ENCODE measurements around the gene TXK. TPM values are rescaled to one million over a fixed set of nuclear protein-coding genes. Genes with fewer than 3 reads are reported as not detected.
A peak's percentile ranks its signal among the peaks of the same experiment; 100 is the strongest.

TXK gene
- total RNA-seq, 2 experiments from 2014 or later: 67.0 to 69.9 TPM

GRCh38 chr4:48018112-48018511, 115.9 kb downstream of the TXK start:
- Histone ChIP-seq H3K4me3 (ENCODE audit: low read length) (no peak overlapping the region), H3K27me3 (ENCODE audit: control insufficient read depth in 1 of 2, insufficient read depth in 2 of 2, low read length in 2 of 2) (peaks cover 0 to 9% of the 10 kb centered on the region in 2 experiments), H3K9me3 (ENCODE audit: control insufficient read depth in 1 of 2, insufficient read depth in 1 of 2, low read length in 2 of 2) (no peaks in the 10 kb centered on the region), H3K4me1 (ENCODE audit: insufficient read depth, low read length) (peaks cover 22% of the 10 kb centered on the region), H3K36me3 (ENCODE audit: insufficient read depth, low read length) (no peaks in the 10 kb centered on the region), H3K27ac (ENCODE audit: low read depth in 1 of 2, low read length in 2 of 2) (no peak overlapping the region)
- Mint-ChIP-seq H3K27me3 (peaks cover 14% of the 10 kb centered on the region), H3K27ac (no peak overlapping the region), H3K36me3 (ENCODE audit: low read depth) (no peaks in the 10 kb centered on the region), H3K9me3 (no peaks in the 10 kb centered on the region), H3K4me3 (peak overlapping the region; percentile 40), H3K4me1 (ENCODE audit: low read depth) (peaks cover 12% of the 10 kb centered on the region)
- ChIA-PET CTCF (no interaction called here), POLR2A (no interaction called here)
- no peak for ATAC-seq (ENCODE audit: poor library complexity)
- intact Hi-C loops (cut with DNase I, micrococcal nuclease): loop anchor here in 1 of 2 experiments (5.0 to 10.0 kb wide), 3 partner anchors 101 to 553 kb away; partner anchors contain the start of gene COMMD8
- no peak for DNase-seq
- TF ChIP-seq CTCF (IDR thresholded peaks at IDR 0.05): no peak

GRCh38 chr4:48017108-48017571, 116.9 kb downstream of the TXK start:
- CTCF ChIA-PET: interaction anchor here (0.6 kb wide), 1 partner anchor 8 kb away, joined by 3 read pairs; no protein-coding TSS in a partner anchor
- H3K27me3 ChIP-seq (ENCODE audit: control insufficient read depth in 1 of 2, insufficient read depth in 2 of 2, low read length in 2 of 2): peaks cover 0 to 9% of the 10 kb centered on the region in 2 experiments
- TF ChIP-seq CTCF (IDR thresholded peaks at IDR 0.05): no peak
- intact Hi-C loops (cut with DNase I, micrococcal nuclease): loop anchor here in 1 of 2 experiments (5.0 to 10.0 kb wide), 3 partner anchors 100 to 552 kb away; partner anchors contain the start of gene COMMD8
- peaks cover 22% of the 10 kb centered on the region for H3K4me1 ChIP-seq (ENCODE audit: insufficient read depth, low read length)
- POLR2A ChIA-PET: no interaction called here
- Mint-ChIP-seq H3K36me3 (ENCODE audit: low read depth) (no peaks in the 10 kb centered on the region), H3K4me3 (peak overlapping the region; percentile 84), H3K9me3 (no peaks in the 10 kb centered on the region), H3K27me3 (peaks cover 15% of the 10 kb centered on the region), H3K4me1 (ENCODE audit: low read depth) (peaks cover 12% of the 10 kb centered on the region), H3K27ac (no peak overlapping the region)
- peak in 7 of 14 experiments; percentile 1 to 42 (median 30) for DNase-seq
- ATAC-seq (ENCODE audit: poor library complexity): peak; percentile 28
- peak overlapping the region; percentile 65 for H3K4me3 ChIP-seq (ENCODE audit: low read length)
- no peak overlapping the region for H3K27ac ChIP-seq (ENCODE audit: low read depth in 1 of 2, low read length in 2 of 2)
- no peaks in the 10 kb centered on the region for H3K36me3 ChIP-seq (ENCODE audit: insufficient read depth, low read length)
- H3K9me3 ChIP-seq (ENCODE audit: control insufficient read depth in 1 of 2, insufficient read depth in 1 of 2, low read length in 2 of 2): no peaks in the 10 kb centered on the region

Other genes starting within 250 kb of the TXK start
- 1 to 10 TPM; 9.0 to 9.9 TPM for gene NFXL1, start 219.7 kb downstream of the TXK start, total RNA-seq
- gene CNGA1, start 117.6 kb downstream of the TXK start, total RNA-seq: not detected
- under 1 TPM; 0.45 to 0.85 TPM for gene NIPAL1, start 117.5 kb downstream of the TXK start, total RNA-seq
- 1 to 10 TPM; 2.8 TPM for gene TEC, start 135.6 kb upstream of the TXK start, total RNA-seq
- gene SLAIN2, start 207.3 kb upstream of the TXK start, total RNA-seq: 10 to 100 TPM; 46.3 to 47.0 TPM